Activated CD4-positive, alpha-beta T cell treated with anti-CD3 and anti-CD28 coated beads, Interleukin-2, amount 10 ng/mL, durations not matched to agents 24 days and 14 days (primary cell): ENCODE measurements around the gene HTT. TPM values are rescaled to one million over a fixed set of nuclear protein-coding genes. Genes with fewer than 3 reads are reported as not detected.

Source experiments
- DNase-seq: peaks from one replicate; pipeline ENCODE4 v3.0.0; 2022
- H3K27ac Mint-ChIP-seq: one replicate; pipeline ENCODE4 v1.8.0; 2022; ENCODE audit warnings: mild to moderate bottlenecking, mixed read lengths
- H3K27me3 Mint-ChIP-seq: one replicate; pipeline ENCODE4 v1.8.0; 2022; ENCODE audit warnings: mixed read lengths
- H3K36me3 Mint-ChIP-seq: one replicate; pipeline ENCODE4 v1.8.0; 2022; ENCODE audit warnings: low read depth, mild to moderate bottlenecking, mixed read lengths
- H3K4me1 Mint-ChIP-seq: one replicate; pipeline ENCODE4 v1.8.0; 2021; ENCODE audit warnings: mixed read lengths
- H3K4me3 Mint-ChIP-seq: one replicate; pipeline ENCODE4 v1.8.0; 2022; ENCODE audit warnings: mild to moderate bottlenecking, moderate library complexity, mixed read lengths
- H3K9me3 Mint-ChIP-seq: one replicate; pipeline ENCODE4 v1.8.0; 2021; ENCODE audit warnings: mixed read lengths
- intact Hi-C: fragments of 100-400 bp; cut with micrococcal nuclease; formaldehyde crosslinking; loops from one replicate; pipeline ENCODE4 v1.15.1; 2023
- total RNA-seq: library from RNA; stranded (reverse); gene quantifications from 2 replicates; pipeline ENCODE4 v1.2.3, GENCODE V29; 2022

The HTT gene
- total RNA-seq, 1 donor from 2014 or later = 70.6 TPM

DNA sequence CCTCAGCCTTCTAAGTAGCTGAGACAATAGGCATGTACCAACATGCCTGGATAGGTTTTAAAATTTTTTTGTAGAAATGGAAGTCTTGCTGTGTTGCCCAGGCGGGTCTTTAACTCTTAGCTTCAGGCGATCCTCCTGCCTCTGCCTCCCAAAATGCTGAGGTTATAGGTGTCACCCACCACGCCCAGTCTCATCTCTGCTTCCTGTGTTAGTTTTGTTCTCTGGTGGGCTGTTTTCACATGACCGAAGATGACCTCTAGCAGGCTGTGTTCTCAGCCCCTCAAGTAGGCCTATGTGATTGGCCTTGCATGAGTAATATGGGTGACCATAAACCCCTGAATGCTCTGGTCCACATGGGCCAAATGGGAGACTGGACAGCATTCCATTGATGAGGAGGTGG is 117.7 kb downstream of the HTT start:
- DNase-seq = no peak
- H3K27ac Mint-ChIP-seq = no peak overlapping the region
- no peak overlapping the region for H3K4me3 Mint-ChIP-seq
- H3K4me1 Mint-ChIP-seq = peaks cover 43% of the 10 kb centered on the region
- intact Hi-C loops = no loop called here
- no peaks in the 10 kb centered on the region for H3K27me3 Mint-ChIP-seq
- peaks cover 45% of the 10 kb centered on the region for H3K36me3 Mint-ChIP-seq
- H3K9me3 Mint-ChIP-seq = no peaks in the 10 kb centered on the region

GRCh38 chr4:3192827-3193226 is 118.3 kb downstream of the HTT start:
- Mint-ChIP-seq H3K9me3 (no peaks in the 10 kb centered on the region), H3K36me3 (peaks cover 44% of the 10 kb centered on the region), H3K27ac (no peak overlapping the region), H3K4me1 (peaks cover 47% of the 10 kb centered on the region), H3K4me3 (no peak overlapping the region), H3K27me3 (no peaks in the 10 kb centered on the region)
- intact Hi-C loops = no loop called here
- DNase-seq = no peak

DNA sequence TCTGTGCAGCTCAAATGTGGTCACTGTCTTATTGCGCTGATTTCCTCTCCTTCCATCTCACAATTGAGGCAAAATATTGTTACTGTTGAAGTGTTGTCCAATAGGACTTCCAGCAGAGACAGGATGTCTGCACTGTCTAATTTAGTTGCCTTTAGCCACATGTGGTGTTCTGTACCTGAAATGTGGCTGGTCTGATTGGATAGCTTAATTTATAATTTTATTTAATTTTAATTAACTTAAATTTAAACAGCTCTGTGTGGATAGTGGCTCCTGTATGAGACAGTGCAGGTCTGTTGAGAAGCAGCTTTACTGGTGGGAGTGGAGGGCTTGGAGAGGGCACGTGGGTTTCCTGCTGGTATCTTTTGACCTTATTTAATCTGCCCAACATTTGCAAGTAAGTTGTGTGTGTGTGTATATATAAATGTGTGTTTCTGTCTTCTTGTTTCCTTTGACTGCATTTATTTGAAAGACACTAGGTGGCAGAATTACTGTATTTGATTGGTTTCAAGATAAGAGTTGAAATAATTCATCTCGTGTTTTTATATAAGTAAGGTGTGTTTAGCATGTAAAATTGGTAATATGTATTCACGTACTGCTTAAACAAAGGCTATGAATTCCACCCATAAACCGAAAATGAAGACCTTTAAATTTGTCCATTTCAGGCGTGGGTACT is 119.2 kb downstream of the HTT start:
- Mint-ChIP-seq H3K4me3 (no peak overlapping the region), H3K9me3 (no peaks in the 10 kb centered on the region), H3K4me1 (peaks cover 47% of the 10 kb centered on the region), H3K27me3 (no peaks in the 10 kb centered on the region), H3K27ac (no peak overlapping the region), H3K36me3 (peaks cover 39% of the 10 kb centered on the region)
- DNase-seq = no peak
- intact Hi-C loops = no loop called here

DNA sequence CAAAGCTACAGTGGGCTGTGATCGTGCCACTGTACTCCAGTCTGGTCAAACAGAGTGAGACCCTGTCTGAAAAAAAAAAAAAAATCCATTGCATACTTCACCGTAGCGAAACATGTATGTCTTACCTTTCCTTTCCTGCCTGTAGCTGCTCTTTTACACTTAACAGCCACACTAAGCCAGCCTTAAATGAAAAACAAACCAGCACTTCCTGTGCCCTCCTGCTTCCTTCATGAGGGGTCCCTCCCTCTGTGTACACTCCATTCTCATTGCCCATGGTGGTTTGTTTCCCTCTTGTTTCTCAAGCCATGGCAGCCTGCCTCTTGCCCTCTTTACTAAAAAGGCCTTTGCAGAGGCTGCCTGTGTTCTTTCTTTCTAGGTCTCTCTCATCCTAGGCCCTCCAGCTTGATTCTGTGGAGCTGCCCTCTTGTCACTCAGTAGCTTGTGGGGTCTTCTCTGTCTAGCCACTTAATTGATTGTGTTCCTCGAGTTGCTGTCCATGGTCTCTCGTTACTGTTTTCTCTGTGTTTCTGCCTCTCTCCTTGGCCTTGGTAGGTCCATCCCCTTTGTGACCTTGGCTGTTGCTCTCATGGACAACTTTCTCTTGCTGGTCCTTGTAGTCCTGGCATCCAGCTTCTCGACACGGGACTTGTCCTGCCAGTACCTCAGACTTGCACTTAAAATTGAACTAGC is 122.3 kb downstream of the HTT start:
- H3K9me3 Mint-ChIP-seq = no peaks in the 10 kb centered on the region
- no peak for DNase-seq
- peak overlapping the region; percentile 4 for H3K4me3 Mint-ChIP-seq
- peaks cover 47% of the 10 kb centered on the region for H3K4me1 Mint-ChIP-seq
- peak overlapping the region; percentile 10 for H3K27ac Mint-ChIP-seq
- intact Hi-C loops = no loop called here
- H3K27me3 Mint-ChIP-seq = no peaks in the 10 kb centered on the region
- H3K36me3 Mint-ChIP-seq = peaks cover 27% of the 10 kb centered on the region

GRCh38 chr4:3197366-3198105 is 123.1 kb downstream of the HTT start:
- no peak for DNase-seq
- intact Hi-C loops = no loop called here
- Mint-ChIP-seq H3K4me1 (peaks cover 51% of the 10 kb centered on the region), H3K36me3 (peaks cover 28% of the 10 kb centered on the region), H3K27me3 (no peaks in the 10 kb centered on the region), H3K9me3 (no peaks in the 10 kb centered on the region), H3K4me3 (no peak overlapping the region), H3K27ac (peak overlapping the region; percentile 10)

GRCh38 chr4:3198906-3199305 is 124.4 kb downstream of the HTT start:
- DNase-seq = no peak
- Mint-ChIP-seq H3K9me3 (no peaks in the 10 kb centered on the region), H3K27me3 (no peaks in the 10 kb centered on the region), H3K36me3 (peaks cover 29% of the 10 kb centered on the region), H3K4me3 (no peak overlapping the region), H3K4me1 (peaks cover 54% of the 10 kb centered on the region), H3K27ac (no peak overlapping the region)
- intact Hi-C loops = no loop called here

DNA sequence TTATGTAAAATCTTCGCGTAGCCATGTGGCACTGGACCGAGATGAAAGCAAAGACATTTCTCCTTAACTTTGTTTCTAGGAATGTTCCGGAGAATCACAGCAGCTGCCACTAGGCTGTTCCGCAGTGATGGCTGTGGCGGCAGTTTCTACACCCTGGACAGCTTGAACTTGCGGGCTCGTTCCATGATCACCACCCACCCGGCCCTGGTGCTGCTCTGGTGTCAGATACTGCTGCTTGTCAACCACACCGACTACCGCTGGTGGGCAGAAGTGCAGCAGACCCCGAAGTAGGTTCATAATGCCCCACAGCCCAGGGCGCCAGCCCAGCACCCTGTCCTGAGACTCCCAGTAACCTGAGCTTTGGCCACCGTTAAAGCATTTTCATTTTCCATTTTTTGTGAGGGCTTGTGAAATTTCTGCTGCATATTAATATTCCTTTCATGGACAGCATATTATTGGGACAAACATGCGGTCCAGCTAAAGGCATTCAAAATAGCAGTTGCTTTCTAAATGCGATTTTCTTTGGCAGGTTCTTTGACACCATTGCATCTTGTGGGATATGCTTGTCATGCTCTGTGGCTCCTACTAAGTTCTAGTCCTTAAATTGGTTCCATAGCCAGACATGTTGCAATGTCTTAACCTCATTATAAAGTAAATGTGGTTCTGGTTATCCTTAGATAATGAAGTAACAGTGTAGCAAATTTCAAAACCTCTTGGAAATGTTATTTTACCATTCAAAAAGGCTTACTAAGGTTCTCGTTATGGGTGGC is 125.4 kb downstream of the HTT start:
- H3K9me3 Mint-ChIP-seq = no peaks in the 10 kb centered on the region
- H3K4me3 Mint-ChIP-seq = no peak overlapping the region
- peaks cover 55% of the 10 kb centered on the region for H3K4me1 Mint-ChIP-seq
- H3K36me3 Mint-ChIP-seq = peaks cover 33% of the 10 kb centered on the region
- H3K27ac Mint-ChIP-seq = no peak overlapping the region
- intact Hi-C loops = loop anchor here (5.0 kb wide), 3 partner anchors 93 to 757 kb away; no protein-coding TSS in a partner anchor
- DNase-seq = no peak
- H3K27me3 Mint-ChIP-seq = no peaks in the 10 kb centered on the region

GRCh38 chr4:3200423-3201090 is 126.1 kb downstream of the HTT start:
- Mint-ChIP-seq H3K9me3 (no peaks in the 10 kb centered on the region), H3K4me3 (no peak overlapping the region), H3K4me1 (peaks cover 50% of the 10 kb centered on the region), H3K27me3 (no peaks in the 10 kb centered on the region), H3K27ac (no peak overlapping the region), H3K36me3 (peaks cover 29% of the 10 kb centered on the region)
- intact Hi-C loops = loop anchor here (5.0 kb wide), 3 partner anchors 93 to 757 kb away; no protein-coding TSS in a partner anchor
- no peak for DNase-seq

GRCh38 chr4:3201718-3202702 is 127.5 kb downstream of the HTT start:
- H3K4me3 Mint-ChIP-seq = peak overlapping the region; percentile 47
- no peaks in the 10 kb centered on the region for H3K27me3 Mint-ChIP-seq
- H3K36me3 Mint-ChIP-seq = peaks cover 33% of the 10 kb centered on the region
- H3K9me3 Mint-ChIP-seq = no peaks in the 10 kb centered on the region
- peaks cover 37% of the 10 kb centered on the region for H3K4me1 Mint-ChIP-seq
- peak overlapping the region; percentile 96 for H3K27ac Mint-ChIP-seq
- peak; percentile 94 for DNase-seq
- intact Hi-C loops = loop anchor here (1.0 to 5.0 kb wide), 6 partner anchors 91 to 755 kb away; partner anchors contain the start of genes GRK4, NOP14 and RGS12

DNA sequence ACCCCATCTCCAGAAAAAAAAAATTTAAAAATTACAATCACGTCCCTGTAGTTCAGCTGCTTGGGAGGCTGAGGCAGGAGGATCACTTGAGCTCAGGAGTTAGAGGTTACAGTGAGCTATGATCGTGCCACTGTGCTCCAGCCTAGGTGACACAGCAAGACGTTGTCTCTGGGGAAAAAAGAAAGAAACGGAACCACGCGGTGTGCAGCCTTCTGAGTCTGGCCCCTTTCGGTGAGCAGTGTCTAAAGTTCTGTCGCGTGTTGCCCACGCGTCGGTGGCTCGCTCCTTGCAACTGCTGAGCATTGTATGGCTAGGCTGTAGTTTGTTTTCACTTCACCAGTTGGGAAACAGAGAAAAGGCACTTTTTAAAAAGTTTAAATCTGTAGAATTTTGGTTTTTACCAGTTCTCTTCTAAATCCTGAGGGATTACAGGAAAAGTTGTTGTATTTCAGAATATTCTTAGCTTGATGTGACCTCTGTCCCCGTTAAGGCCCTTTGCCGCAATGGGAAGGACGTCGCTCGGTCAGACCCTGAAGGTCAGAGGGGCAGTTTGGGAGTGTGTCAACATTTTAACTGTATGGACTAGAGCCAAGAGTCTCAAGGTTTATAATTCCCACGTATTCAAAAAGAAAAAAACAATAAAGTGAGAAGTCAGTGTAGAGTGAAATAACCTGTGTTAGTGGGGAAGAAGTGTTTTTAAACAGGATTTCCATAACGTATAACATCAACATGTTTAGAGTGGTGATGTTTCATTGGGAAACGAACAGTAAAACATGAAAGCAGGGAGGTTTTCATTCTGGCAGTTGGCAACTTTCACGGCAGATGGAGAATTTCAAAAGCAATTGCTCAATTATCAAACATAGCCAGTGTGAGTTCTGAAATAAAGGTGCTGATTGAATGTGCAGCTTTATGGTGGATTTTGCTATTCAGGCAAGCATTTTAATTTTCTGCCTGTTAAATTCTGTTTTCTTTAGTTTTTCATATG is 128.6 kb downstream of the HTT start:
- Mint-ChIP-seq H3K36me3 (peaks cover 32% of the 10 kb centered on the region), H3K27me3 (no peaks in the 10 kb centered on the region), H3K4me3 (peak overlapping the region; percentile 47), H3K27ac (peak overlapping the region; percentile 96), H3K9me3 (no peaks in the 10 kb centered on the region), H3K4me1 (peaks cover 31% of the 10 kb centered on the region)
- peak; percentile 78 for DNase-seq
- intact Hi-C loops = loop anchor here (1.0 to 5.0 kb wide), 6 partner anchors 90 to 754 kb away; partner anchors contain the start of genes GRK4, NOP14 and RGS12

DNA sequence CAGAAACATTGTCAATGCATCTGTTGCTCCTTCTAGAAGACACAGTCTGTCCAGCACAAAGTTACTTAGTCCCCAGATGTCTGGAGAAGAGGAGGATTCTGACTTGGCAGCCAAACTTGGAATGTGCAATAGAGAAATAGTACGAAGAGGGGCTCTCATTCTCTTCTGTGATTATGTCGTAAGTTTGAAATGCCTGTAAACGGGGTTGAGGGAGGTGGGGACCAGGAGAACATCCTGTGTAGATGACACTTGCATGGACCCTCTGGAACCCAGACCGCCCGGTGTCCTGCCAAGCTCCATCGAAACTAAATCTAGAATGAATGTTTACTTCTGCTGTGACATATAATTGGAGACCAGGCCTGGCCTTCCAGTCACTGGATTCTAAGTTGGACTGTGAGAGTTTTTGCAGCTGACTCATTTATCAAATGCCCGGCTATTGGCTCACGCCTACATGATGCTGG is 129.5 kb downstream of the HTT start:
- Mint-ChIP-seq H3K9me3 (no peaks in the 10 kb centered on the region), H3K4me3 (no peak overlapping the region), H3K27ac (no peak overlapping the region), H3K27me3 (no peaks in the 10 kb centered on the region), H3K4me1 (peaks cover 31% of the 10 kb centered on the region), H3K36me3 (peaks cover 38% of the 10 kb centered on the region)
- DNase-seq = no peak
- intact Hi-C loops = loop anchor here (2.0 to 5.0 kb wide), 4 partner anchors 89 to 753 kb away; partner anchors contain the start of gene RGS12
